Keratinocyte (primary cell): Measurements from ENCODE around the gene DLK2. TPM values are rescaled to one million over a fixed set of nuclear protein-coding genes. Genes with fewer than 3 reads are reported as not detected.

Experiments
- DNase-seq: peaks from one replicate; pipeline ENCODE4 v3.0.0-alpha.2; 2011; ENCODE audit warnings: low read depth, missing footprints, low spot score
- FAIRE-seq: peaks from 2 replicates; lab custom pipeline; 2011; peaks lifted over from hg19 to GRCh38; lab: Jason Lieb, UNC
- H2AFZ ChIP-seq: 2 replicates; pipeline ENCODE4 v1.6.0; 2012; ENCODE audit warnings: low read length, control low read depth, inconsistent platforms; ENCODE audit not compliant: control insufficient read depth
- H3K27ac ChIP-seq: 2 replicates; pipeline ENCODE4 v1.5.1; 2011; ENCODE audit warnings: low read length; ENCODE audit not compliant: control insufficient read depth, insufficient read depth
- H3K27me3 ChIP-seq: 3 replicates; pipeline ENCODE4 v1.6.0; 2011; ENCODE audit warnings: low read length; ENCODE audit not compliant: control insufficient read depth, insufficient read depth; ENCODE audit errors: extremely low read depth
- H3K36me3 ChIP-seq, 2 experiments: 2 replicates in 1 of 2; 3 replicates in 1 of 2; pipeline ENCODE4 v1.5.1; 2011; ENCODE audit warnings: low read length in 2 of 2, mild to moderate bottlenecking in 1 of 2; ENCODE audit not compliant: control insufficient read depth in 2 of 2, insufficient read depth in 2 of 2; ENCODE audit errors: extremely low read depth in 1 of 2
- H3K4me1 ChIP-seq: 3 replicates; pipeline ENCODE4 v1.5.1; 2011; ENCODE audit warnings: low read length; ENCODE audit not compliant: control insufficient read depth, insufficient read depth; ENCODE audit errors: extremely low read depth
- H3K4me2 ChIP-seq: 3 replicates; pipeline ENCODE4 v1.6.0; 2011; ENCODE audit warnings: low read depth, low read length; ENCODE audit not compliant: control insufficient read depth, insufficient read depth; ENCODE audit errors: extremely low read depth
- H3K4me3 ChIP-seq, 3 experiments: fragments of 200-600 bp in 1 of 3; sonication (generic) in 1 of 3; 2 replicates in 2 of 3; 3 replicates in 1 of 3; pipeline ENCODE4 v1.5.1; 2011 to 2016; ENCODE audit warnings: low read length in 3 of 3, mild to moderate bottlenecking in 3 of 3, control low read depth in 2 of 3, inconsistent platforms in 1 of 3, low read depth in 1 of 3, mixed read lengths in 1 of 3, mixed run types in 1 of 3, moderate library complexity in 1 of 3; ENCODE audit not compliant: control insufficient read depth in 2 of 3, insufficient read depth in 2 of 3; ENCODE audit errors: extremely low read depth in 1 of 3
- H3K79me2 ChIP-seq: 2 replicates; pipeline ENCODE4 v1.6.0; 2012; ENCODE audit warnings: low read length; ENCODE audit not compliant: control insufficient read depth, insufficient read depth
- H3K9ac ChIP-seq: 3 replicates; pipeline ENCODE4 v1.6.0; 2011; ENCODE audit warnings: low read length; ENCODE audit not compliant: control insufficient read depth, insufficient read depth; ENCODE audit errors: extremely low read depth
- H3K9me1 ChIP-seq: 3 replicates; pipeline ENCODE4 v1.6.0; 2011; ENCODE audit warnings: low read length; ENCODE audit not compliant: control insufficient read depth, insufficient read depth; ENCODE audit errors: extremely low read depth
- H3K9me3 ChIP-seq: 2 replicates; pipeline ENCODE4 v1.5.1; 2012; ENCODE audit warnings: low read depth, low read length; ENCODE audit not compliant: control insufficient read depth
- H4K20me1 ChIP-seq: 3 replicates; pipeline ENCODE4 v1.6.0; 2011; ENCODE audit warnings: low read length; ENCODE audit not compliant: control insufficient read depth, insufficient read depth; ENCODE audit errors: extremely low read depth
- CTCF ChIP-seq, 3 experiments: IDR thresholded peaks in 1 of 3; conservative IDR thresholded peaks in 1 of 3; optimal IDR thresholded peaks in 1 of 3; 2 replicates in 2 of 3; 3 replicates in 1 of 3; pipeline versions ENCODE3 to v1.5.1; 2011; ENCODE audit warnings: low read length in 3 of 3, mild to moderate bottlenecking in 3 of 3, moderate library complexity in 2 of 3, control low read depth in 1 of 3, inconsistent platforms in 1 of 3; ENCODE audit not compliant: insufficient read depth in 2 of 3; ENCODE audit errors: extremely low read depth in 1 of 3
- EZH2 ChIP-seq: IDR thresholded peaks from one replicate; pipeline ENCODE4 v1.6.1; 2012; ENCODE audit warnings: inconsistent platforms, mild to moderate bottlenecking, low read length, moderate library complexity
- dilution Hi-C: fragments of 300-500 bp; cut with MboI; formaldehyde crosslinking; loops from one replicate; pipeline ENCODE4 v1.7.0; 2020; ENCODE audit warnings: low sequenced_read_pairs; ENCODE audit not compliant: extremely low pct_ligation_motif_present
- polyA plus RNA-seq, 5 experiments: library from polyadenylated mRNA; depleted of rRNA in 3 of 5; stranded (reverse) in 3 of 5; stranded (forward) in 1 of 5; unstranded in 1 of 5; fragments of >200 nt; gene quantifications; 1 replicate in 1 of 5; 2 replicates in 3 of 5; 3 replicates in 1 of 5; pipeline versions ENCODE4 v1.2.1 to v1.2.3, GENCODE V29; 2011 to 2012; ENCODE audit warnings: missing spikeins in 2 of 5, low read depth in 1 of 5, low replicate concordance in 1 of 5

The DLK2 gene
- polyA plus RNA-seq, 1 donor (not counting 4 experiments of a cell fraction or from before 2014, with no cell fraction given) = 19.8 TPM

- Histone ChIP-seq H3K9me3 (no peaks in the 10 kb centered on the region), H3K4me1 (no peaks in the 10 kb centered on the region), H3K79me2 (no peaks in the 10 kb centered on the region), H3K9ac (no peak overlapping the region), H3K27me3 (no peaks in the 10 kb centered on the region), H3K27ac (no peak overlapping the region), H4K20me1 (no peaks in the 10 kb centered on the region), H3K9me1 (no peaks in the 10 kb centered on the region), H2AFZ (no peak overlapping the region), H3K36me3 (peaks cover 39 to 49% of the 10 kb centered on the region in 2 experiments), H3K4me3 (no peak overlapping the region), H3K4me2 (no peak overlapping the region)
- no peak for TF ChIP-seq CTCF (optimal IDR thresholded peaks at IDR 0.05 in 1 of 3, IDR thresholded peaks at IDR 0.05 in 1 of 3, conservative IDR thresholded peaks at IDR 0.05 in 1 of 3; ENCODE audit: extremely low read depth in 1 of 3, insufficient read depth in 2 of 3, low read length in 3 of 3)
- TF ChIP-seq EZH2 = no peak
- dilution Hi-C loops = no loop called here
- DNase-seq (no peak), FAIRE-seq (no peak)
Observed at GRCh38 chr6:43444036-43444435, 11.3 kb downstream of the DLK2 start.

- Histone ChIP-seq H3K79me2 (no peaks in the 10 kb centered on the region), H3K27ac (no peak overlapping the region), H4K20me1 (no peaks in the 10 kb centered on the region), H3K4me3 (no peak overlapping the region), H3K9me1 (no peaks in the 10 kb centered on the region), H3K36me3 (peaks cover 35 to 51% of the 10 kb centered on the region in 2 experiments), H3K4me2 (no peak overlapping the region), H2AFZ (no peak overlapping the region), H3K9ac (no peak overlapping the region), H3K9me3 (no peaks in the 10 kb centered on the region), H3K27me3 (no peaks in the 10 kb centered on the region), H3K4me1 (no peaks in the 10 kb centered on the region)
- TF ChIP-seq EZH2 (no peak), CTCF (optimal IDR thresholded peaks at IDR 0.05 in 1 of 3, IDR thresholded peaks at IDR 0.05 in 1 of 3, conservative IDR thresholded peaks at IDR 0.05 in 1 of 3; ENCODE audit: extremely low read depth in 1 of 3, insufficient read depth in 2 of 3, low read length in 3 of 3) (no peak)
- FAIRE-seq (no peak), DNase-seq (no peak)
- dilution Hi-C loops = no loop called here
Observed at GRCh38 chr6:43442935-43443334, 12.4 kb downstream of the DLK2 start.
